ENCODE results near the gene NME7. TPM values are rescaled to one million over a fixed set of nuclear protein-coding genes. Genes with fewer than 3 reads are reported as not detected.

NME7 gene
- total RNA-seq, 1 experiment from 2014 or later, result 9.0 TPM

DNA sequence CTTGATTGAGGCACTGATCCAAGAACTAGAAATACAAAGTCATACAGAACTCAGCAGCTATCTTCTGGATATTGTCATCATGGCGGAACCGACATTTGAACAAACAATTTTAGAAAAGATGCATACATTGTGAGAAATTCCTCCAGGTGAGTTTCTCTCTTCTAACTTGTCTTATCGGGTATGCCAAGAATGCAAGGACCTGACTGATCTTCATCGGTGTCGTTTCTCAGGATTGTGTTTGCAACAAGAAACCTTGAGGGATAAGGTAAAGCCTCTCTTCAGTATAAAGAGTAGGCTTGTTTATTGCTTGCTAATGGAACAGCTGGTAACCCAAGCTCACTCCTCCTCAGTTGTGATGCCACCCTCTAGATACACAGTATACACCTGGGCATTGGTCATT, 62.2 kb downstream of the NME7 start:
- TF ChIP-seq, protein P1, sequence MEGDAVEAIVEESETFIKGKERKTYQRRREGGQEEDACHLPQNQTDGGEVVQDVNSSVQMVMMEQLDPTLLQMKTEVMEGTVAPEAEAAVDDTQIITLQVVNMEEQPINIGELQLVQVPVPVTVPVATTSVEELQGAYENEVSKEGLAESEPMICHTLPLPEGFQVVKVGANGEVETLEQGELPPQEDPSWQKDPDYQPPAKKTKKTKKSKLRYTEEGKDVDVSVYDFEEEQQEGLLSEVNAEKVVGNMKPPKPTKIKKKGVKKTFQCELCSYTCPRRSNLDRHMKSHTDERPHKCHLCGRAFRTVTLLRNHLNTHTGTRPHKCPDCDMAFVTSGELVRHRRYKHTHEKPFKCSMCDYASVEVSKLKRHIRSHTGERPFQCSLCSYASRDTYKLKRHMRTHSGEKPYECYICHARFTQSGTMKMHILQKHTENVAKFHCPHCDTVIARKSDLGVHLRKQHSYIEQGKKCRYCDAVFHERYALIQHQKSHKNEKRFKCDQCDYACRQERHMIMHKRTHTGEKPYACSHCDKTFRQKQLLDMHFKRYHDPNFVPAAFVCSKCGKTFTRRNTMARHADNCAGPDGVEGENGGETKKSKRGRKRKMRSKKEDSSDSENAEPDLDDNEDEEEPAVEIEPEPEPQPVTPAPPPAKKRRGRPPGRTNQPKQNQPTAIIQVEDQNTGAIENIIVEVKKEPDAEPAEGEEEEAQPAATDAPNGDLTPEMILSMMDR (IDR thresholded peaks at IDR 0.05; ENCODE audit: insufficient read depth in 1 of 2, low read depth in 1 of 2, low read length in 1 of 2, severe bottlenecking in 1 of 2, unreplicated experiment in 1 of 2), result no peak
- Histone ChIP-seq H3K4me1 (peaks cover 13% of the 10 kb centered on the region), H3K36me3 (ENCODE audit: control insufficient read depth, insufficient read depth, low read length) (no peaks in the 10 kb centered on the region), H3K9me3 (no peaks in the 10 kb centered on the region), H3K4me3 (ENCODE audit: low read depth, low read length) (no peak overlapping the region), H3K27me3 (replicated peaks; ENCODE audit: control insufficient read depth, insufficient read depth, low read length) (no peaks in the 10 kb centered on the region)
- no TSS peak for BruUV-seq (replicated peaks)
- DNase-seq, result no peak
- ChIA-PET CTCF (no interaction called here), POLR2A (no interaction called here)
- Mint-ChIP-seq H3K27me3 (ENCODE audit: insufficient read depth, unreplicated experiment) (no peaks in the 10 kb centered on the region), H3K9me3 (ENCODE audit: unreplicated experiment) (no peaks in the 10 kb centered on the region), H3K4me1 (ENCODE audit: low read depth, unreplicated experiment) (peaks cover 9% of the 10 kb centered on the region), H3K27ac (ENCODE audit: unreplicated experiment) (no peak overlapping the region), H3K36me3 (ENCODE audit: insufficient read depth, unreplicated experiment) (peaks cover 5% of the 10 kb centered on the region), H3K4me3 (ENCODE audit: unreplicated experiment) (no peak overlapping the region)
- intact Hi-C loops (cut with micrococcal nuclease; ENCODE audit: unreplicated experiment), result no loop called here

DNA sequence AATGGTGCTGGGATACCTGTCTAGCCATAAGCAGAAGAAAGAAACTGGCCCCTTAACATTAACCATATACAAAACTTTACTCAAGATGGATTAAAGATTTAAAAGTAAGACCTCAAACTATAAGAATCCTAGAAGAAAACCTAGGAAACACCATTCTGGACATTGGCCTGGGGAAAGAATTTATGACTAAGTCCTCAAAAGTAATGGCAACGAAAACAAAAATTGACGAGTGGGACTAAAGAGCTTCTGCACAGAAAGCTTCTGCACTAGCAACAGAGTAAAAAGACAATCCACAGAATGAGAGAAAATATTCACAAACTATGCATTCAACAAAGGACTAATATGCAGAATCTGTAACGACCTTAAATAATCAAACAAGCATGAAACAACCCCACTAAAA, 66.7 kb downstream of the NME7 start:
- no peak for DNase-seq
- no peaks in the 10 kb centered on the region for H3K27me3 Mint-ChIP-seq (ENCODE audit: insufficient read depth, unreplicated experiment)
- H3K27ac Mint-ChIP-seq (ENCODE audit: unreplicated experiment), result no peak overlapping the region
- Histone ChIP-seq H3K9me3 (no peaks in the 10 kb centered on the region), H3K36me3 (ENCODE audit: control insufficient read depth, insufficient read depth, low read length) (no peaks in the 10 kb centered on the region), H3K4me3 (ENCODE audit: low read depth, low read length) (no peak overlapping the region), H3K27me3 (replicated peaks; ENCODE audit: control insufficient read depth, insufficient read depth, low read length) (no peaks in the 10 kb centered on the region), H3K4me1 (no peaks in the 10 kb centered on the region; the same call in 1 of the 2 replicates)
- no TSS peak for BruUV-seq (replicated peaks)
- peaks cover 5% of the 10 kb centered on the region for H3K36me3 Mint-ChIP-seq (ENCODE audit: insufficient read depth, unreplicated experiment)
- no peak overlapping the region for H3K4me3 Mint-ChIP-seq (ENCODE audit: unreplicated experiment)
- ChIA-PET CTCF (no interaction called here), POLR2A (no interaction called here)
- TF ChIP-seq, protein P1 (IDR thresholded peaks at IDR 0.05; ENCODE audit: insufficient read depth in 1 of 2, low read depth in 1 of 2, low read length in 1 of 2, severe bottlenecking in 1 of 2, unreplicated experiment in 1 of 2), result no peak
- no peaks in the 10 kb centered on the region for H3K4me1 Mint-ChIP-seq (ENCODE audit: low read depth, unreplicated experiment)
- intact Hi-C loops (cut with micrococcal nuclease; ENCODE audit: unreplicated experiment), result no loop called here
- no peaks in the 10 kb centered on the region for H3K9me3 Mint-ChIP-seq (ENCODE audit: unreplicated experiment)

DNA sequence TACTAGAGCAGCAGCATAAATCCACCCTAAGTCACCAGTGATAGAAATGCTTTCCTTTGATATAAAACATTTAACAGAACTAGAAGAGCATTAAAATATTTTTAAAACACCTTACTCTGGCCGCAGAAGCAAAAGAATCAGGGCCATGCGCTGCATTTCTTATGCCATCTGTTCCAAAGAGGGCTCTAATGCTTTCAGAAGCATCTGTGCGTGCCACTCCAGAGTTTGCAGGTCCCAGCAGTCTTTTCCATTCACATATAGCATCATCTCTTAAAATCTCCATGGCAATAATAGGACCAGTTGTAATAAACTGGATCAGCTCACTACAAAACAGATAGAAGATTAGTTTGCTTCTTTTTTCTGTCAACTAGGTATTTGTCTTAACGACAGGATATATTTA, 69.2 kb downstream of the NME7 start:
- no peak overlapping the region for H3K27ac Mint-ChIP-seq (ENCODE audit: unreplicated experiment)
- H3K4me3 ChIP-seq (ENCODE audit: low read depth, low read length), result no peak overlapping the region
- intact Hi-C loops (cut with micrococcal nuclease; ENCODE audit: unreplicated experiment), result no loop called here
- H3K9me3 Mint-ChIP-seq (ENCODE audit: unreplicated experiment), result no peaks in the 10 kb centered on the region
- H3K27me3 ChIP-seq (replicated peaks; ENCODE audit: control insufficient read depth, insufficient read depth, low read length), result no peaks in the 10 kb centered on the region
- no peaks in the 10 kb centered on the region; the same call in 1 of the 2 replicates for H3K4me1 ChIP-seq
- H3K36me3 ChIP-seq (ENCODE audit: control insufficient read depth, insufficient read depth, low read length), result no peaks in the 10 kb centered on the region
- H3K27me3 Mint-ChIP-seq (ENCODE audit: insufficient read depth, unreplicated experiment), result no peaks in the 10 kb centered on the region
- no peaks in the 10 kb centered on the region for H3K4me1 Mint-ChIP-seq (ENCODE audit: low read depth, unreplicated experiment)
- no peak for DNase-seq
- H3K9me3 ChIP-seq, result no peaks in the 10 kb centered on the region
- H3K36me3 Mint-ChIP-seq (ENCODE audit: insufficient read depth, unreplicated experiment), result peaks cover 5% of the 10 kb centered on the region
- H3K4me3 Mint-ChIP-seq (ENCODE audit: unreplicated experiment), result no peak overlapping the region
- TF ChIP-seq, protein P1 (IDR thresholded peaks at IDR 0.05; ENCODE audit: insufficient read depth in 1 of 2, low read depth in 1 of 2, low read length in 1 of 2, severe bottlenecking in 1 of 2, unreplicated experiment in 1 of 2), result no peak
- ChIA-PET CTCF (no interaction called here), POLR2A (no interaction called here)
- no TSS peak for BruUV-seq (replicated peaks)
